NB4 (cell line): ENCODE results near the gene NSMCE1.
"Not testable (repeated sequence)": the region's sequence is repeated elsewhere in the genome, so short reads cannot be mapped to it uniquely, and the experiment has no call there.

Source experiments
- POLR2A ChIP-seq: IDR thresholded peaks from 2 replicates; pipeline ENCODE4 v1.6.1; 2011; ENCODE audit warnings: mild to moderate bottlenecking; ENCODE audit not compliant: insufficient read length; ENCODE audit errors: extremely low read depth
- TF ChIP-seq, protein P1 (sequence below): IDR thresholded peaks from one replicate; pipeline ENCODE4 v1.5.1; 2012; ENCODE audit warnings: low read depth, low read length

DNA sequence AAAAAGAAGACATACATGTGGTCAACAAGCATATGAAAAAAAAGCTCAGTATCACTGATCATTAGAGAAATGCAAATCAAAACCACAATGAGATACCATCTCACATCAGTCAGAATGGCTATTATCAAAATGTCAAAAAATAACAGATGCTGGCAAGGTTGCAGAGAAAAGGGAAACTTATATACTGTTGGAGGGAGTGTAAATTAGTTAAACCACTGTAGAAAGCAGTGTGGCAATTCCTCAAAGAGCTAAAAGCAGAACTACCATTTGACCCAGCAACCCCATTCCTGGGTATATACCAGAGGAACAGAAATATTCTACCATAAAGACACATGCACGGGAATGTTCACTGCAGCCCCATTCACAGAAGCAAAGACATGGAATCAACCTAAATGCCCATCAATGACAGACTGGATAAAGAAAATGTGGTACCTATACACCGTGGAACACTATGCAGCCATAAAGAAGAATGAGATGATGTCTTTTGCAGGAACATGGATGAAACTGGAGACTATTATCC lies 5.6 kb downstream of the NSMCE1 start:
- TF ChIP-seq, protein P1, sequence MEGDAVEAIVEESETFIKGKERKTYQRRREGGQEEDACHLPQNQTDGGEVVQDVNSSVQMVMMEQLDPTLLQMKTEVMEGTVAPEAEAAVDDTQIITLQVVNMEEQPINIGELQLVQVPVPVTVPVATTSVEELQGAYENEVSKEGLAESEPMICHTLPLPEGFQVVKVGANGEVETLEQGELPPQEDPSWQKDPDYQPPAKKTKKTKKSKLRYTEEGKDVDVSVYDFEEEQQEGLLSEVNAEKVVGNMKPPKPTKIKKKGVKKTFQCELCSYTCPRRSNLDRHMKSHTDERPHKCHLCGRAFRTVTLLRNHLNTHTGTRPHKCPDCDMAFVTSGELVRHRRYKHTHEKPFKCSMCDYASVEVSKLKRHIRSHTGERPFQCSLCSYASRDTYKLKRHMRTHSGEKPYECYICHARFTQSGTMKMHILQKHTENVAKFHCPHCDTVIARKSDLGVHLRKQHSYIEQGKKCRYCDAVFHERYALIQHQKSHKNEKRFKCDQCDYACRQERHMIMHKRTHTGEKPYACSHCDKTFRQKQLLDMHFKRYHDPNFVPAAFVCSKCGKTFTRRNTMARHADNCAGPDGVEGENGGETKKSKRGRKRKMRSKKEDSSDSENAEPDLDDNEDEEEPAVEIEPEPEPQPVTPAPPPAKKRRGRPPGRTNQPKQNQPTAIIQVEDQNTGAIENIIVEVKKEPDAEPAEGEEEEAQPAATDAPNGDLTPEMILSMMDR: not testable (repeated sequence)
- TF ChIP-seq POLR2A: not testable (repeated sequence)
